ENCODE data around the gene PLXNA4.
"Not testable (repeated sequence)": the region's sequence is repeated elsewhere in the genome, so short reads cannot be mapped to it uniquely, and the experiment has no call there.

Gene PLXNA4

DNA sequence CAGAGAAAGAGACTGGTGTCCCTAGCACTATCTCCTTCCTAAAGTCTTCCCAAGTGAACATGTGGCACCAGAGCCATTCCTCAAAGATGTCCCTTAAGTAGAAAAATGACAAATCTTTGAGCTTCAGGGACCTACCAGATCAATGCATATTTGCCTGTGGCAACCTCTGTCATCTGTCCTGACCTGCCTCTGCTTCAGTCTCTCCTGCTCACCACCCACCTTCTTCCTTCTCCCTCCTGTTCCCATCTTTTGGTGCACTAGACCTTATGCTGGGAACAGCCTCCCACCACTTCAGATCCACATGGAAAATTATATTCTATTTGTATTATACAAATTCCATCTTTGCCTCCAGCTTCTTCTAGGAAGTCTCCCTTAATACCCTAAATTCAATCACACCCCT, 386.4 kb downstream of the PLXNA4 start:
- in situ Hi-C loops (cut with HindIII; ENCODE audit: low sequenced_read_pairs): no loop called here

DNA sequence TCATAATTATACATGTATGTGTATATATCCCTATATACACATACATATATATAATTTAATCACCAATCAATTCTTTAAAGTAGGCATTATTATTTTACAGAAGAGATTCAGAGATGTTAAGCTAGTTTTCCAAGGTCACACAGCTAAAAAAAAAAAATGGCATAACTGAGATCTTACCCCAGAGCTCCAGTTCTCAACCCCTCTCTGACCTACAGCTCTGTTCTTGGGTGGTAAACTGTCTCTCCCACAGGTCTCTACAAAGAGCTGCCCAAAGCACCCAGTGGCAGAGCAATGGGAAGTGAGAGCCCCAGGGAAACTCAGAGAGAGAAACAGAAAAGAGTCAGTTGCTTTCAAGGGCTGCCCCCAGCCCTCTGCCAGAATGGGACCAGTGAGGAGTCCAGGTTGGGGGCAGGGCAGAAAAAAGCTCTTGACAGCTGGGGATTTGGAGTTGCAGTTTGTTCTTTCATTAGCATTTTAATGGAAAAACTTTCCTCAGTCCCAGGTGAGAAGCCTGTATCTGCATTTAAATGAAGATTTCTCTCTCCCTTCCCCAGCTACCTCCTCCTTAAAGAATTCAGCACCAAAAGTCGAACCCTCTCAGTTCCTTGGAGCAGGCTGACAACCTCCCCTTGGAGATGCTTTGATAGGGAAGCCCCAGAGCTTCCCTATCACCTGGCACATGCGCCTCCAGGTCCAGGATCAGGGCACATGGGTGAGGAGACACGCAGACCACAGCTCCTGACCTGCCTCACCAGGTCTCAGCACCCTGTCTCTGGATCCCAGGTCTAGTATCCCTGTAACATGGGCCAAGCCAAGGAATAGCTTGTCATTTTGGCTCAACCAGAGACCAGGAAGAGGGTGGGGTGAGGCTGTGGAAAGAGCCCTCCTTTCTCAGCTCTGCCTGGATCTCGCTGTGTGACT, 388.1 kb downstream of the PLXNA4 start:
- in situ Hi-C loops (cut with HindIII; ENCODE audit: low sequenced_read_pairs): no loop called here

DNA sequence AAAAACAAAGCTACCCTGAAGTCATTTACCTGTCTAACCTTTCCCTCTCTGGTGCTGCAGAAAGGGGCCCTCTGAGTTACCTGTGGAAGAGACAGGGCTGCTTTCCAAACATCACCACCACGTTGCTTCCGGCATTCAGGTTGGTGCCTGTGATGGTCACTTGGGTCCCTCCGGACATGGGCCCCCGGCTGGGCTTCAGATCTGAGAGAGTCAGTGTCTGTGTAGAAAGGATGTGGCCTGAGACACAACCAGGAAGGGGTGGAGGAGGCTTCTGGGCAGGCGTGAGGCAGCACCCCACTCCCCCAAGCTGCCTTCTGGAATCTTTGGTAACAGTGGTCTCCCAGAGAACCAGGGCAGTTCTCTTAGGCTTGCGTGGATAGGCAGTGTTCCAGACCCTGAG, 388.9 kb downstream of the PLXNA4 start:
- in situ Hi-C loops (cut with HindIII; ENCODE audit: low sequenced_read_pairs): no loop called here

DNA sequence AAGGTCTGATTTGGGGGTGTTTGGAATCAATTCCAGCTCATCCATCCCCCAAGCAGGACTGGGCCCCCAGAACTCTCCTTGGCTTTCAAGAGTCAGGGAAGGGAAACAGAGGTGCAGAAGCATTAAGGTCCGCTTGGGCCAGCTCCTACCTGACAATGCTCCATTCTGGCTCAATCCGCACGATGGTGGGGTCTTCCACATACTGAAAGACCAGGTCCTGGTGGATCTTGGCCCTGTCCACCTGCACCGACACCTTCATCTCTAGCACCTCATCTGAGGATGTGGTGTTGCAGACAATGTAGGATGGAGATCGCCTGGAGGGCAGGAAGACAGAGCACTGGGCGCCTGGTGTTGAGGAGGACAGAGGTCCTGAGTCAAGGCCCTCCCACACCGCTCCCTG, 391.1 kb downstream of the PLXNA4 start:
- in situ Hi-C loops (cut with HindIII; ENCODE audit: low sequenced_read_pairs): no loop called here

DNA sequence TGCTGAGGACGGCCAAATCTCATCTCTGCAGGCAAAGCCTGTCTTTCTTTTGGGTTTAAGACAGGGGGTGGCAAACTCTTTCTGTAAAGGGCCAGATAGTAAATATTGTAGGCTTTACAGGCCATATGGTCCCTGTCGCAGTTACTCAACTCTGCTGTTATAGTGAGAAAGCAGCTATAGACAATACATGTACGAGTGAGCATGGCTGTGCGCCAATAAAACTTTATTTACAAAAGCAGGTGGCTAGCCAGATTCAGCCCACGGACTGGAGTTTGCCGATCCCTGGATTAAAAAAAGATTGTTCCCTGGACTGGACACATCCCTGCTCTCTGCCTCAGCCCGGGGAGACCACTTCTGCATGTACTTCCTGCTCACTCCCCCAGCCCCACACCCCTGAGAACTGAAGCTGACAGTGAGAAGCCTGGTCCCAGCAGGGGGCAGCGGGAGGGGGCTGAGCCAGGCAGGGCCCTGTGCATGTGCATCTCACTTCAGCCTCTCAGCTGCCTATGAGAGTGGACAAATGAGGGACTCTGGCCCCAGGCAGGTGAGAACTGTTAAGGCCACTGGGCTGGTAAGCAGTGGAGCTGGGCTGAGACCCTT, 392.4 kb downstream of the PLXNA4 start:
- in situ Hi-C loops (cut with HindIII; ENCODE audit: low sequenced_read_pairs): no loop called here

DNA sequence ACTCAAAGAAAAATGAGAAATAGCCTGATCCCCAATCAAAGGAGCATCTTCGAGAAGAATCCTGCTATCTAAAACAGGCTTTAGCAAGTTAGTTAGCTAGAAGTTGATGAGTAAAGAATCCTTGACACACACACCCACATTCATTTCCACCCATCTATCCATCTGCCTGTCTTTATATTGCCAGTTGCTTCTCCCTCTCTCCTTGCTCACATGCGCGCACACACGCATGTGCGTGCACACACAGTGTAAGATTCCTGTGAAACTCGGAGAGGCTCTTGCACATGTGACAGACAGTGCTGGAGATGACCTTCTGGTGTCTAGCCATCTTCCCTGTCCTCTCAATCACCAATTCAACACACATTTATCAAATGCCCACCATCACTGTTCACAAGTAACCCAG, 393.3 kb downstream of the PLXNA4 start:
- in situ Hi-C loops (cut with HindIII; ENCODE audit: low sequenced_read_pairs): no loop called here

DNA sequence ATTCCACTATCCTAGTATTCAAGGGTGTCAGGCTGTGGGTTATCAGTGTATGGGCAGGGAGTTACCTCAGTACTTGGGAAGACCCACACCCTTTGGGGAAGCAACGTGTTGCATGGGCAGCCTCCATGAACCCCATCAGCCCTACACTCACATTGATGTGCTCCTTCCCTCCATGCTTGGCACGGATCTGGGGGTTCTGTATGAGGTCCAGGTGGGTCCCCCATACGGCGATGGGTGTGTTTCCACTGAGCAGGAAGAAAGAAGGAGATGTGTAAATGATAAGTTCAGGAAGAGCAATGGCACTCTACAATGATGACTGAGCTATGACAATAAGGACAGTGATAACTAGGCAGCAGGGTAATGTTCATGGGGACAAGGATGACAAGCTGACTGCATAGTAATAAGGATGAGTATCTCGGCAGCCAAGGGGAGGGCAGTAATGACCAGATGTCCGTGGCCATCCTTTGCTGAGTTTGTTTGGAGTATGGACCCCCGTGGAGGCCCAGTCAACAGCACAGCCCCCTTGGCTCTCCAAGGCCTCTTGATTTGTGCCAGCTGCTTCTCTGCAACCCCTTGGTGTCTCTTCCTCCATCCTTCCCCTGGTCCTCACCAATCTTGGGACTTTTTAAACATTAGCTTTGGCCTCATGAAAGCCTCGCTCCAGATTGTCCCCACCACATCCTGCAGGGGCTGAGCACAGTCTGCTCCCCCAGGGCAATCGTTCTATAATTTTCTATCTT, 394.2 kb downstream of the PLXNA4 start:
- in situ Hi-C loops (cut with HindIII; ENCODE audit: low sequenced_read_pairs): no loop called here

DNA sequence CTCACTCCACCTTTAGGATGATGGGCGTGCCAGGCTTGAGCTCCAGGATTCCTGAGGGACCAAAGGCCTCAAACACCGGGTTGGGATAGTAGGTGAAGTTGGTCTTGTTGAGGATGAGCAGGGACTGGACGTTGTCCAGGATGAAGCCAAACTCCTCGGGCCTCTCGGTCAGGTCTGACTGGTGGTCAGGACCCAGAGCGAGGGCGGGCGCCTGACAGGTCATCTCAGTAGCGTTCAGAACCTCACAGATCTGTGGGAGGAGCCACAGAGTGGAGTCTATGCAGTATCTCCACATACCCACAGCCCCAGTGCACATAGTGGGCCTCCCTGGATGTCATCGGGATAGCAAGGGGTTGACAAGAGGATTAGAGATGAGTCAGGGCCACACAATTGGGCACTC, 394.9 kb downstream of the PLXNA4 start:
- in situ Hi-C loops (cut with HindIII; ENCODE audit: low sequenced_read_pairs): no loop called here

DNA sequence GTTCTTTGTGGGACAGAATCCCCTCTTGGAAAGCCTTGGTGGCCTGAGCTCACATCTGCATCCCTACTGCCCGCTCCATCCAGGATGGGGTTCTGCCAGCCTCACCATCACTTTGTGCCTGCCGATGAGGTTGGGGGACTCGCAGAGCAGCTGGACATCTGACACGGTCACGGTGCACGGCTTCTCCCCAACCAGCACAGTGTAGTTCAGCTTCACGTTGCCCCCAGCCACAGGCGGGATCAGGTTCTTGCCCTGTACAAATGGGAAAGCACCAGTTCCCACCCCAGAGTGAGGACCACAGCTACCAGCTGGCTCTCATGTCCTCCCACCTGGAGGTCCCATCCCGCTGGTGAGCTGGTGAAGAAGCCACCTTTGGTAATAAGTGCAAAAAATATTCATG, 395.8 kb downstream of the PLXNA4 start:
- in situ Hi-C loops (cut with HindIII; ENCODE audit: low sequenced_read_pairs): no loop called here

DNA sequence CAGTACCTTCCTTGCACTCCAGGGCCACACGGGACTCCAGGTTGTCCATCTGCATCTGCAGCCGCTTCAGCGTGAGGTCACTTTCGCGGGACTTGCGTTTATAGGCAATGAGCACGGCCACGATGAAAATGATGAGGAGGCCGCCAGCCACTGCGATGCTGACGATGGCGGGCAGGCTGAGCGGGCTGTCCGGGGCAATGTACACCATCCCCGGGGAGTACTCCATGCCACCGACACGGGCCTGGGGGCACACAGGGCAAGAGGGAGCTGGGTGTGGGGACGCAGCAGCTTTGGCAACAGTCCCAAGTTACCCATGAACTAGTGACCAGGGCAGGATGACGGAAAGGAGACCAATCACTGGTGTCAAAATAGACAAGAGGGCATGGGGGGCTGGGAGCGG, 396.6 kb downstream of the PLXNA4 start:
- in situ Hi-C loops (cut with HindIII; ENCODE audit: low sequenced_read_pairs): no loop called here

DNA sequence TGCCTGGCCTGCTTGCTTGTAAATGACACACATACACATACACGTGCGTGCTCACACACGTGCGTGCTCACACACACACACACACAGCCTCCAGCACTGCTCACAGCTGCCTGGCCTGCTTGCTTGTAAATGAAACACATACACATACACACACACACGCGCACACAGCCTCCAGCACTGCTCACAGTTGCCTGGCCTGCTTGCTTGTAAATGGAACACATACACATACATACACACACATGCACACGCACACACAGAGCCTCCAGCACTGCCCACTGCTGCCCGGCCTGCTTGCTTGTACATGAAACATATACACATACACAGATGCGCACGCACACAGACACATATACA, 397.2 kb downstream of the PLXNA4 start:
- in situ Hi-C loops (cut with HindIII; ENCODE audit: low sequenced_read_pairs): no loop called here

DNA sequence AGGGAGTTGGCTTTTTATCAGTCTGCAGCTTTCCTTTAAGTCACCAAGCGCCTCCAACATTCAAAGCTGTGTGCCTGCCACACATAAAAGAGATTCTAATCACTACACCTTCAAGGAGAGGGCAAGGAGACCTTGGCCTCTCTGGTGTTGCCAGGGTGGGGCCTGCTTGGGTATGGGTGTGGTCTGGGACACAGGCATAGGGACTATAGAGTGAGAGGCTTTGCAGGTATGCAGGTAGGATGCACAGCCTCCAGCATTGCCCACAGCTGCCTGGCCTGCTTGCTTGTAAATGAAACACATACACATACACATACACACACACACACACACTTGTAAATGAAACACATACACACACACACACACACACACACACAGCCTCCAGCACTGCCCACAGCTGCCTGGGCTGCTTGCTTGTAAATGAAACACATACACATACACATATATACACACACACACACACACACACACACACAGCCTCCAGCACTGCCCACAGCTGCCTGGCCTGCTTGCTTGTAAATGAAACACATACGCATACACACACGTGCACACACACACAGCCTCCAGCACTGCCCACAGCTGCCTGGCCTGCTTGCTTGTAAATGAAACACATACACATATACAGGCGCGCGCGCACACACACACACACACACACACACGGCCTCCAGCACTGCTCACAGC, 397.7 kb downstream of the PLXNA4 start:
- in situ Hi-C loops (cut with HindIII; ENCODE audit: low sequenced_read_pairs): not testable (repeated sequence)

DNA sequence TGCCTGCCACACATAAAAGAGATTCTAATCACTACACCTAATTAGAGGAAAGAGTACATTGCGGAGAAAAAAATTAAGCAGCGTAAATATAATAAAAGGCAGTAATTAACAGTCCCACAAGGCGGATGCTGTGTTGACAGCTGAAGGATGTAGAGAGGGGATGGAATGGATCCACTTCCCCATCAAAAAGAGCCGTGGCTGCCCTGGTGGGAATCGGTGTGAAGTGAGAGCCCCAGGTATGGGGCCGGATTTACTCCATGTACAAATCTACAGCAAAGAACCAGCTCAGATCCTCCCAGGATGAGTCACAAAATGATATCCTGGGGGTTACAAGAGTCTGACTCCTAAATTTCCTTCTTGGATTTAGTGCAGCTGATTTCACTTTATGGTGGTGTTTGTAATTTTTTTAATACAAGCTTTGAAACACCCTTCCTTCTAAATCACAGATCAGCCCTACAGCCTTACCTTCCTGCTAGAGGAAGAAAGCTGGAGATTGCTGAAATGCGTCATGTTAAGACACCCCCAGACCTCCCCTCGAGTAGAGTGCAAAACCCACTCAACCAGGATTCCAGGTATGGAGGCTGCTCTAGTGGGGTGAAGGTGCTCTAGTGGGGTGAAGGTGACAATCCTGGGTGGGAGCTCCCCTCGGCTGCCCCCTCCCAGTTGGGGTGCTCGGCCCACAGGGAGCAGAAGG, 398.4 kb downstream of the PLXNA4 start:
- in situ Hi-C loops (cut with HindIII; ENCODE audit: low sequenced_read_pairs): no loop called here

DNA sequence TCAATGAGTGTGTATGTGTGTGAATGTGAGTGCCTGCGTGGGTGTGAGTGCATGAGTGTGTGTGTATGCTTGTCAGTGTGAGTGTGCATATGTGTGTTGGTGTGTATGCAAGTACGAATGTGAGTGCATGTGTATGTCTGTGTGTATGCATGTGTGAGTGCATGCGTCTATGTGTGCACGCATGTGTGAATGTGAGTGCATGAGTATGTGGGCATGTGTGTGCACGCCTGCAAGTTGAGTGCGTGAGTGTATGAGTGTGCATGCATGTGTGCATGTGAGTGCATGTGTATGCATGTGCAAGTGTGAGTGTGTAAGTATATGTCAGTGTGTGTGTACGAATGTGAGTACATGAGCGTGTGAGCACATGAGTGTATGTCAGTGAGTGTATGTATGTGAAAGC, 399.6 kb downstream of the PLXNA4 start:
- in situ Hi-C loops (cut with HindIII; ENCODE audit: low sequenced_read_pairs): no loop called here

DNA sequence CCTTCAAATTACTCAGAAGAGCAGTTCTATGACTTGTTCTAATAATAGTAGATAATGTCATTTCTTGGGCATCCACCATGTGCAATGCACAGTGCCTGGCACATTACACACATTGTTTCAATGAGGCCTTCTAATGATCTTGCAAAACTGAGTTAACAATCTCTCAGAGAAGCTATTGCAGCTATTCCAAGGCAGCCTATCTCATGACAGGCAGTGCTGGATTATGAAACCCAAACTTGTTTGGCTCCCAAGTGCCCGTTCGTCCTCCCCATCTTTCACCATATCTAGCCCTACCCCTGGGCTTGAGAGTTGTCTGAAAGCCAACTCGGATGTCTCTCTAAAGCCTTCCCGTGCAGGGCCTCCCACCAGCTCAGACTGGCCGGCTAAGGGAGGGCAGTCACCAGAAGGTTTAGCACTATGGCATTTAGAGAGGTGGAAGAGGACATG, 405.1 kb downstream of the PLXNA4 start:
- in situ Hi-C loops (cut with HindIII; ENCODE audit: low sequenced_read_pairs): no loop called here

DNA sequence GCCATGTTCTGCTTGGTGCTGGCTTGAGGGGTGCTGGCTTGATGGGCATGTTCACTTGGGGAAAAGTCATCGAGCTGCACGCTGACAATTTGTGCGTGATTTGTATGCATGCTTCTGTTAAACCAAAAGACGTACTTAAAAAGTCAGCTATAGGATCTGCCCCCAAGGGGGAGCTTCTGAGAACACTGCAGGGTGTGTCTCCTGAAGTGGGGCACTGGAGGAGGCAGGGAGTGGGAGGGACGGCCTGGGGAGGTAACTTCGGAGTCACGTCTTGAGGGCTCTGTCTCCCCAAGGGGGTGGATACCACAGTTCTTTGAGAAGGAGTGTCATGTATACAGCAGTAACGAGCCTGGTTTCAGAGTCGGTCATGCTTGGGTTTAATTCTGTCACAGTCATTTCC, 406.5 kb downstream of the PLXNA4 start:
- in situ Hi-C loops (cut with HindIII; ENCODE audit: low sequenced_read_pairs): no loop called here

DNA sequence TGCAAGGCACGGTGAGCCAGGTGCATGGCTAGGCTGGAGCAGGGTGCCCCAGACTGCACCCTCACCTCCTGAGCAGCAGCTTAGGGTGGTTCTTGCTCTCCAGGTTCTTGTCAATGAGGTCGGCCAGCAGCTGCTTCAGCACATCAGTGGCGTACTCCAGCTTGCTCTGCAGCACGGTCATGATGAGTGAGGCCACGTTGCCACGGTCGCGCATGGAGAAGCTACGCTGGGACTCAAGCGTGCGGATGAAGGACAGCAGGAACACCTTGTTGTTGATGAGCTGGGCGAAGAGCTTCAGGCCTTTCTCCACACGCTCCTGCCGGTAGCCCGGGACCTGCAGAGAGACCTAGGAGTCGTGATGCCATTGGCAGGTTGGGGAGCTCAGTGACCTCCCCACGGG, 408.0 kb downstream of the PLXNA4 start:
- in situ Hi-C loops (cut with HindIII; ENCODE audit: low sequenced_read_pairs): no loop called here

DNA sequence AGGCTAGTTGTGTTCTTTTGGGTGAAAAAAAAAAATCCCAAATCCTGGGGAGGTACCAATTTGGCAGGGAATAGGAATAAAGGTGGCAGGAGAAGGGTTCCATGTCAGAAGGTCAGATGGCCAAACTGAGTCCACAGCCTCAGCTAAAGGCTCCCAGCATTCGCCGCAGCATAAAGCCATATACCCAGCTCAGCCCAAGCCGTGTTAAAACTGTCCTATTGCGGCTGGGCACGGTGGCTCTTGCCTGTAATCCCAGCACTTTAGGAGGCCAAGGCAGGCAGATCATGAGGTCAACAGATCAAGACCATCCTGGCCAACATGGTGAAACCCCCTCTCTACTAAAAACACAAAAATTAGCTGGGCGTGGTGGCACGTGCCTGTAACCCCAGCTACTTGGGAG, 410.6 kb downstream of the PLXNA4 start:
- in situ Hi-C loops (cut with HindIII; ENCODE audit: low sequenced_read_pairs): not testable (repeated sequence)

DNA sequence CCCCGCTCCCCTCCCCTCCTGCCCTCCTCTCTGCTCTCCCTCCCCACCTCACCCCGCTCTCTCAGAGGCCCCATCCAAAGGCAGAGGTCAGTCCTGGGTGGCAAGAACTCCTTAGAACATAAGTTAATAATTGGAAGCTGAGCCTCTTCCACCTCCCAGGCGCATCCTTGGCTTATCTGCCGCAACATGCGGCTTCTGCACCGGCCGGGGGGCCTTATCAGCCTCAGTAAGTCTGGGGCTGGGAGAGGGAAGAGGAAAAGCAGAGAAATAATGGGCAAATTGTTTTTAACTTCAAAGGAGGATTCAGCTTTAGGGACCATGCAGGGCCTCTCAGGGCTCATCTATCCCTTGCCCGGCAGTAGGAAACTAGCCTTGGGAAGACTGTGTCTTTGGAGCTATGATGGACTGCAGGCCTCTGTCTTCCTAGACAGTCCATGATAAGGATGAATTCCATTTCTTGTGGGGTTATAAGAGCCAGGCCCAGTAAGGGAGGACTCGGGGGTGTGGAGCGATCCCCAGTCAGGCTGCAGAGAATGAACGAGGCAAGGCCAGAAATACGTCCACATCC, 411.6 kb downstream of the PLXNA4 start:
- in situ Hi-C loops (cut with HindIII; ENCODE audit: low sequenced_read_pairs): no loop called here

DNA sequence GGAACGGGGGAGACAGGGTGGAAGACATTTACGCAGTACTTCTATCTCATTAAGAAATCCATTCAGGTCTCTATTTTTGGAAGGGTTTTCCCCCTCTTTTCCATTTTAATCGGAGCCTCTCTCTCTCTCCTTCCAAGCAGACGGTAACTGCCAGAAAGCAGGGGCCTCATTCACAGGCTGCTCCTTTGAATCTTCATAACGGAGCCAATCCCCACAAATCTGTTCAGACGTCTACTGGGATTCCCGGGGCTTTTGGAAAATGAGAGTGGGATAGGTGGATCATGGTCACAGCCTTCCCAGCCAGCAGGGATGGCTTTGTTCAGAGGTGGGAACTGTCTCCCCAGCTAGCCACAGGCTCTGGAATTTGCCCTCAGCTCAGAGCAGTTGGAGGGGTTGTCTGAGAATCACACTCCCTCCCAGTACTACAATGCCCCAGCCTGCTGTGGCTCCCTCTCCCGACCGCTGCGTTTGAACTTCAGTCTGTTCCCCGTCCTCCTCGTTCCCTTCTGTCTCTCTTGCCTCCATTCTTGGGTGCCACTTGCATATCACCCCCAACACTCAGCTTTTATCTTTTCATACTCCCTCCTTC, 413.6 kb downstream of the PLXNA4 start:
- in situ Hi-C loops (cut with HindIII; ENCODE audit: low sequenced_read_pairs): no loop called here

All from DLD1 (cell line).